ENCODE measurements around the gene RAPGEF4. TPM values are rescaled to one million over a fixed set of nuclear protein-coding genes. Genes with fewer than 3 reads are reported as not detected.
A peak's percentile ranks its signal among the peaks of the same experiment; 100 is the strongest.
"Not testable (repeated sequence)": the region's sequence is repeated elsewhere in the genome, so short reads cannot be mapped to it uniquely, and the experiment has no call there.

The RAPGEF4 gene
- total RNA-seq, 1 donor from 2014 or later = 0.57 TPM

DNA sequence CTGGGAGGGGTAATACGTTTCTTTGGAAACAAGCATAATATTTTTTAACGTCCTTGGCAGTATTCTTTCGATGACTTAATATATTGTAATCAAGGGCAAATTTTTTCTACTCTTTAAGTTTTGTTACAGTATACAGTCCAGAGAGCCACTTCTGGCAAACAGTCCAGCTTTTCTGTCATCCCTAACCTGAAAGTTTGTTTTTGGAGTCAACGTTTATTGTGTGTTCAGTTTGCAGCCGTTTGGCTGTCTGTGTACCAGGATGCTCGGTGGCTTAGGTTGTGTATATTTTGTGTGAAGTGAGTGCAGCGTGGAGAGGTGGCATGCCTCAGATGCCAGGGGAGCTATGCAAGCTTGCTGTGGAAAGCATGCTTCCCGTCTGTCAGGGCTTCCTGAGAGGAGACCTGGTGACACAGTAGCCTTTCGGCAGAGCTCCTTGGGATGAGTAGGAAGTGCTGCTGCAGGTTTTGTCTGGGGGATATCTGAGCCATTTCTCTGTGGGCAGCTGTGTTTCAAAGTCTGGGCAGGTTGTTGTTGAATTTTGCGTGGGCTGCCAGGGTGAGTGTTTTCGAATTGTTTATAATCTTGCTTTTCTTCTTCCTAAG is 354.7 kb downstream of the RAPGEF4 start:
- no peaks in the 10 kb centered on the region for H3K27me3 Mint-ChIP-seq (ENCODE audit: low read depth)
- peaks cover 6% of the 10 kb centered on the region for H3K36me3 Mint-ChIP-seq (ENCODE audit: low read depth)
- no peak for DNase-seq (ENCODE audit: low spot score)
- H3K9me3 Mint-ChIP-seq (ENCODE audit: low read depth) = peaks cover 8% of the 10 kb centered on the region
- peak overlapping the region; percentile 10 for H3K4me3 Mint-ChIP-seq (ENCODE audit: unreplicated experiment)
- peak overlapping the region; percentile 90 for H3K27ac Mint-ChIP-seq (ENCODE audit: unreplicated experiment)
- TF ChIP-seq CTCF (IDR thresholded peaks at IDR 0.05) = no peak
- peaks cover 49% of the 10 kb centered on the region for H3K4me1 Mint-ChIP-seq (ENCODE audit: low read depth)

- peaks cover 8% of the 10 kb centered on the region for H3K9me3 Mint-ChIP-seq (ENCODE audit: low read depth)
- peaks cover 51% of the 10 kb centered on the region for H3K4me1 Mint-ChIP-seq (ENCODE audit: low read depth)
- no peak overlapping the region for H3K4me3 Mint-ChIP-seq (ENCODE audit: unreplicated experiment)
- H3K27ac Mint-ChIP-seq (ENCODE audit: unreplicated experiment) = peak overlapping the region; percentile 90
- TF ChIP-seq CTCF (IDR thresholded peaks at IDR 0.05) = peak; percentile 53
- peaks cover 6% of the 10 kb centered on the region for H3K36me3 Mint-ChIP-seq (ENCODE audit: low read depth)
- H3K27me3 Mint-ChIP-seq (ENCODE audit: low read depth) = no peaks in the 10 kb centered on the region
- no peak for DNase-seq (ENCODE audit: low spot score)
These were observed 355.5 kb downstream of the RAPGEF4 start for GRCh38 chr2:173090973-173091660.

GRCh38 chr2:173091910-173092309 is 356.3 kb downstream of the RAPGEF4 start:
- peaks cover 43% of the 10 kb centered on the region for H3K4me1 Mint-ChIP-seq (ENCODE audit: low read depth)
- TF ChIP-seq CTCF (IDR thresholded peaks at IDR 0.05) = no peak
- peaks cover 9% of the 10 kb centered on the region for H3K36me3 Mint-ChIP-seq (ENCODE audit: low read depth)
- no peaks in the 10 kb centered on the region for H3K27me3 Mint-ChIP-seq (ENCODE audit: low read depth)
- H3K9me3 Mint-ChIP-seq (ENCODE audit: low read depth) = peaks cover 8% of the 10 kb centered on the region
- no peak overlapping the region for H3K4me3 Mint-ChIP-seq (ENCODE audit: unreplicated experiment)
- no peak overlapping the region for H3K27ac Mint-ChIP-seq (ENCODE audit: unreplicated experiment)
- DNase-seq (ENCODE audit: low spot score) = no peak

DNA sequence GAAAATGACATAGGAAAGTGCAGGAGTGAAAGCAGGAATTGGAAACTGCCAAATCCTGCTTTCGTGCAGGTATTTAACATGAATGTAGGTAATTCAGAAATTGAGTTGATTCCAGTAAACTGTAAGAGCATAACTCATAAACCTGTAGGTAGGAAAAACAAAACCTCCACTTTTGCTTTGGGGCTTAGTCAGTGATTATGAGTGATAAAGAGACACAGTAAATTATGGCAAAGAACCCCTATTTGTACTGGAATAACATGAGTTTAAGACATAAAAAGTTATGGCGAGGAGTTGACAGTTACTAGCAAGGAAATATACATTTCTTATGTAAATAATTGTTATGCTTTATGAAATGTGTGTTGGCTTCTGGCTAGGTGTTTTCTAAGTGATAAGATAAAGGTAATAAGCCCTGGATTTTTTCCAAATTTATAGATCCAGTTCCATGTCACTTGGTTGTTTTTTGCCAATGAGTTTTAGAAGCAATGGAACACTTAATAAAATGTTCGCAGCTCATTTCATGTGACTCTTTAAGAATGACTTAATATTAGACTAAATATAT is 357.3 kb downstream of the RAPGEF4 start:
- Mint-ChIP-seq H3K4me1 (ENCODE audit: low read depth) (peaks cover 33% of the 10 kb centered on the region), H3K9me3 (ENCODE audit: low read depth) (peaks cover 4% of the 10 kb centered on the region), H3K27me3 (ENCODE audit: low read depth) (no peaks in the 10 kb centered on the region), H3K36me3 (ENCODE audit: low read depth) (peaks cover 9% of the 10 kb centered on the region), H3K4me3 (ENCODE audit: unreplicated experiment) (no peak overlapping the region), H3K27ac (ENCODE audit: unreplicated experiment) (no peak overlapping the region)
- TF ChIP-seq CTCF (IDR thresholded peaks at IDR 0.05) = no peak
- no peak for DNase-seq (ENCODE audit: low spot score)

DNA sequence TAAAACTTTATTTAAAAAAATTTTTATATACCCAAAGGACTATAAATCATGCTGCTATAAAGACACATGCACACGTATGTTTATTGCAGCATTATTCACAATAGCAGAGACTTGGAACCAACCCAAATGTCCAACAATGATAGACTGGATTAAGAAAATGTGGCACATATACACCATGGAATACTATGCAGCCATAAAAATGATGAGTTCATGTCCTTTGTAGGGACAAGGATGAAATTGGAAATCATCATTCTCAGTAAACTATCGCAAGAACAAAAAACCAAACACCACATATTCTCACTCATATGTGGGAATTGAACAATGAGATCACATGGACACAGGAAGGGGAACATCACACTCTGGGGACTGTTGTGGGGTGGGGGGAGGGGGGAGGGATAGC is 358.0 kb downstream of the RAPGEF4 start:
- not testable (repeated sequence) for H3K36me3 Mint-ChIP-seq (ENCODE audit: low read depth); H3K27ac Mint-ChIP-seq (ENCODE audit: unreplicated experiment); H3K9me3 Mint-ChIP-seq (ENCODE audit: low read depth); H3K4me3 Mint-ChIP-seq (ENCODE audit: unreplicated experiment); H3K27me3 Mint-ChIP-seq (ENCODE audit: low read depth); DNase-seq (ENCODE audit: low spot score)
- H3K4me1 Mint-ChIP-seq (ENCODE audit: low read depth) = peaks cover 27% of the 10 kb centered on the region
